Bronchial epithelial cell (primary cell): Measurements from ENCODE around the gene ZNF827. TPM values are rescaled to one million over a fixed set of nuclear protein-coding genes. Genes with fewer than 3 reads are reported as not detected.

Source experiments
- DNase-seq: peaks from one replicate; pipeline ENCODE4 v3.0.0-alpha.2; 2010; ENCODE audit warnings: low read depth
- FAIRE-seq: peaks from 2 replicates; lab custom pipeline; 2011; peaks lifted over from hg19 to GRCh38; lab: Jason Lieb, UNC
- H3K27me3 ChIP-seq: 2 replicates; pipeline ENCODE4 v1.5.1; 2011; ENCODE audit warnings: low read length; ENCODE audit not compliant: control insufficient read depth, insufficient read depth
- H3K36me3 ChIP-seq: 2 replicates; pipeline ENCODE4 v1.5.1; 2011; ENCODE audit warnings: low read length; ENCODE audit not compliant: control insufficient read depth, insufficient read depth
- H3K4me3 ChIP-seq: 2 replicates; pipeline ENCODE4 v1.5.1; 2011; ENCODE audit warnings: mild to moderate bottlenecking, low read depth, low read length, control low read depth
- CTCF ChIP-seq: IDR thresholded peaks from 2 replicates; pipeline ENCODE4 v1.5.1; 2011; ENCODE audit warnings: mild to moderate bottlenecking, moderate library complexity, low read length, control low read depth, inconsistent platforms; ENCODE audit not compliant: insufficient read depth, severe bottlenecking
- total RNA-seq: library from RNA; depleted of rRNA; stranded (reverse); fragments of >200 nt; gene quantifications from 2 replicates; pipeline ENCODE4 v1.2.1, GENCODE V29; 2014

Gene ZNF827
- total RNA-seq, 1 donor from 2014 or later: 2.1 TPM

- no peak overlapping the region for H3K4me3 ChIP-seq
- no peaks in the 10 kb centered on the region for H3K36me3 ChIP-seq
- H3K27me3 ChIP-seq: no peaks in the 10 kb centered on the region
- no peak for TF ChIP-seq CTCF
- FAIRE-seq: no peak
- peak; percentile 38 for DNase-seq
Observed at GRCh38 chr4:145805490-145805889, 133.1 kb downstream of the ZNF827 start.

- H3K4me3 ChIP-seq: no peak overlapping the region
- no peaks in the 10 kb centered on the region for H3K27me3 ChIP-seq
- no peaks in the 10 kb centered on the region for H3K36me3 ChIP-seq
- FAIRE-seq: no peak
- DNase-seq: peak; percentile 97
- TF ChIP-seq CTCF: no peak
Observed at GRCh38 chr4:145804116-145804515, 134.5 kb downstream of the ZNF827 start.

- no peak for TF ChIP-seq CTCF
- no peaks in the 10 kb centered on the region for H3K36me3 ChIP-seq
- no peak overlapping the region for H3K4me3 ChIP-seq
- H3K27me3 ChIP-seq: no peaks in the 10 kb centered on the region
- no peak for FAIRE-seq
- DNase-seq: peak; percentile 28
Observed at GRCh38 chr4:145799223-145799622, 139.4 kb downstream of the ZNF827 start.

GRCh38 chr4:145797278-145797677 lies 141.3 kb downstream of the ZNF827 start:
- no peak overlapping the region for H3K4me3 ChIP-seq
- FAIRE-seq: no peak
- H3K36me3 ChIP-seq: no peaks in the 10 kb centered on the region
- no peak for DNase-seq
- no peaks in the 10 kb centered on the region for H3K27me3 ChIP-seq
- TF ChIP-seq CTCF: no peak

GRCh38 chr4:145796346-145796745 lies 142.3 kb downstream of the ZNF827 start:
- H3K27me3 ChIP-seq: no peaks in the 10 kb centered on the region
- no peak for TF ChIP-seq CTCF
- no peaks in the 10 kb centered on the region for H3K36me3 ChIP-seq
- DNase-seq: no peak
- FAIRE-seq: no peak
- H3K4me3 ChIP-seq: no peak overlapping the region

GRCh38 chr4:145795521-145795920 lies 143.1 kb downstream of the ZNF827 start:
- FAIRE-seq (no peak), DNase-seq (no peak)
- no peak overlapping the region for H3K4me3 ChIP-seq
- no peak for TF ChIP-seq CTCF
- H3K27me3 ChIP-seq: no peaks in the 10 kb centered on the region
- H3K36me3 ChIP-seq: no peaks in the 10 kb centered on the region
